ENCODE data around the gene DNM3.

DNM3 gene

DNA sequence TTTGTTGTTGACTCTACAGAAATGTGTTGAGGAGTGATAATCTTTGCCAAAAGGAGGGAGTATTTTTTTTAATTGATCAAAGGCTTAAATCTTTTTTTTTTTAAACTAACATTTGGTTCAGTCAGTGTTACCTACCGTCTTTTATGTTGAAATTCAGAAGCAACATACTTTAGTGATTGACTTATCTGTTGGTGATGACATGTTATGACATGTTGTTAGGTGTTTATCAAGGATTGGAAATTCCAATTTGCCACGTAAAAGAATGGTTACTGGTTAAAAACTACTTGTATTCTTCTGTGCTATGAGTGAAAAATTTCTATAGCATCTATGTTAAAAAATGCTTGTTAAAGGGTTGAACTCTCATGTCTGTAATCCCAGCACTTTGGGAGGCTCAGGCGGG lies 61.2 kb downstream of the DNM3 start:
- Histone ChIP-seq H3K4me2 (ENCODE audit: low read depth, low read length, poor library complexity, severe bottlenecking) (no peak overlapping the region), H2AFZ (ENCODE audit: low read depth, low read length, severe bottlenecking) (no peak overlapping the region), H3K4me3 (ENCODE audit: insufficient read depth, low read length, poor library complexity, severe bottlenecking) (no peak overlapping the region)

DNA sequence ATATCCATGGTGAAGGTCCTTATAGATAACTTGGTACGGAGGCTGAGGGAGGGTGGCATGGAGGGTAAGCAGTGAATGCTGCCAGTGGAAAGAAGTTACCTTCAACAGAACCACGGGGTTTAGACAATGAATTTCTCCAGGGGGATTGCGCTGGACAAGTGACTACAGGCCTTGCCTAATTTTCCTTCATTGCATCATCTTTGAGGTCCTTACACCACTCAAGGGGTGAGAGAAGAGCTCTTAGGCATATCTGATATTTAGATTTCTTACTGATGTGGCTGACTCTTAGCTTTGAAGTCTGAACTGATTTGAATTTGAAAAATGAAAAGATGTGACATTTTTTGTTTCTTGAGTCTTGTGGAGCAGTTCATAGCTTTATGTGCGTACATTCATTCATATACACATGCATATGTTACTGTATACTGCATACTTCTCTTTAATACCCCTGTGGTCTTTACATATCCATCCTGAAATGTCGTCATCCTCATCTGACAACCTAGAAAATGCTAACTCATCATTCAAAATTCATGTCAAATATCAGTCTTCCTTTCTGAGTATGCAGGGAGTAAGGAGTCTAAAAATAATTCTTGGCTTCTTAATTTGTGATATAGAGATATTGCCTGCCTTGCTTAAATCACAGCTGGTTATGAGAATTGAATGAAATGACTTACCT lies 63.6 kb downstream of the DNM3 start:
- Histone ChIP-seq H3K79me2 (ENCODE audit: insufficient read depth, low read length) (no peaks in the 10 kb centered on the region), H4K20me1 (ENCODE audit: low read depth, low read length) (no peaks in the 10 kb centered on the region), H3K4me3 (ENCODE audit: insufficient read depth, low read length, poor library complexity, severe bottlenecking) (no peak overlapping the region), H3K4me2 (ENCODE audit: low read depth, low read length, poor library complexity, severe bottlenecking) (no peak overlapping the region), H3F3A (ENCODE audit: insufficient read depth) (no peaks in the 10 kb centered on the region), H3K9me2 (replicated peaks; ENCODE audit: insufficient read depth, low read length) (no peaks in the 10 kb centered on the region), H3K9ac (ENCODE audit: low read length) (no peak overlapping the region), H3K27me3 (ENCODE audit: low read length) (no peaks in the 10 kb centered on the region), H3K36me3 (ENCODE audit: low read length) (no peaks in the 10 kb centered on the region), H3K9me3 (ENCODE audit: insufficient read depth, low read length) (no peaks in the 10 kb centered on the region), H2AFZ (ENCODE audit: low read depth, low read length, severe bottlenecking) (no peak overlapping the region), H3K27ac (ENCODE audit: low read depth, low read length) (no peak overlapping the region)
- TF ChIP-seq EZH2phosphoT487 (conservative IDR thresholded peaks at IDR 0.05; ENCODE audit: low read length) (no peak), CTCF (IDR thresholded peaks at IDR 0.05; ENCODE audit: insufficient read depth, low read length, poor library complexity, severe bottlenecking) (no peak)

More for the DNA sequence above, 61.2 kb downstream of the DNM3 start:
- H3K9ac ChIP-seq (ENCODE audit: low read length): no peak overlapping the region
- no peaks in the 10 kb centered on the region for H3F3A ChIP-seq (ENCODE audit: insufficient read depth)
- TF ChIP-seq CTCF (IDR thresholded peaks at IDR 0.05; ENCODE audit: insufficient read depth, low read length, poor library complexity, severe bottlenecking) (no peak), EZH2phosphoT487 (conservative IDR thresholded peaks at IDR 0.05; ENCODE audit: low read length) (no peak)
- no peaks in the 10 kb centered on the region for H3K27me3 ChIP-seq (ENCODE audit: low read length)
- H3K79me2 ChIP-seq (ENCODE audit: insufficient read depth, low read length): no peaks in the 10 kb centered on the region
- H3K36me3 ChIP-seq (ENCODE audit: low read length): no peaks in the 10 kb centered on the region
- no peaks in the 10 kb centered on the region for H3K9me2 ChIP-seq (replicated peaks; ENCODE audit: insufficient read depth, low read length)
- H3K9me3 ChIP-seq (ENCODE audit: insufficient read depth, low read length): no peaks in the 10 kb centered on the region
- H3K27ac ChIP-seq (ENCODE audit: low read depth, low read length): no peak overlapping the region
- H4K20me1 ChIP-seq (ENCODE audit: low read depth, low read length): no peaks in the 10 kb centered on the region

- no peak overlapping the region for H2AFZ ChIP-seq (ENCODE audit: low read depth, low read length, severe bottlenecking)
- TF ChIP-seq EZH2phosphoT487 (conservative IDR thresholded peaks at IDR 0.05; ENCODE audit: low read length) (no peak), CTCF (IDR thresholded peaks at IDR 0.05; ENCODE audit: insufficient read depth, low read length, poor library complexity, severe bottlenecking) (no peak)
- no peaks in the 10 kb centered on the region for H3F3A ChIP-seq (ENCODE audit: insufficient read depth)
- H4K20me1 ChIP-seq (ENCODE audit: low read depth, low read length): no peaks in the 10 kb centered on the region
- H3K9me3 ChIP-seq (ENCODE audit: insufficient read depth, low read length): no peaks in the 10 kb centered on the region
- no peaks in the 10 kb centered on the region for H3K79me2 ChIP-seq (ENCODE audit: insufficient read depth, low read length)
- no peak overlapping the region for H3K4me3 ChIP-seq (ENCODE audit: insufficient read depth, low read length, poor library complexity, severe bottlenecking)
- no peaks in the 10 kb centered on the region for H3K9me2 ChIP-seq (replicated peaks; ENCODE audit: insufficient read depth, low read length)
- no peak overlapping the region for H3K27ac ChIP-seq (ENCODE audit: low read depth, low read length)
- no peaks in the 10 kb centered on the region for H3K36me3 ChIP-seq (ENCODE audit: low read length)
- no peak overlapping the region for H3K4me2 ChIP-seq (ENCODE audit: low read depth, low read length, poor library complexity, severe bottlenecking)
- H3K27me3 ChIP-seq (ENCODE audit: low read length): no peaks in the 10 kb centered on the region
- no peak overlapping the region for H3K9ac ChIP-seq (ENCODE audit: low read length)
Measured at GRCh38 chr1:171909711-171910110, 68.4 kb downstream of the DNM3 start.
